ENCODE results near the gene NBPF9.
"Not testable (repeated sequence)": the region's sequence is repeated elsewhere in the genome, so short reads cannot be mapped to it uniquely, and the experiment has no call there.

Gene NBPF9

GRCh38 chr1:149009761-149010160 lies 93.6 kb downstream of the NBPF9 start:
- not testable (repeated sequence) for DNase-seq

DNA sequence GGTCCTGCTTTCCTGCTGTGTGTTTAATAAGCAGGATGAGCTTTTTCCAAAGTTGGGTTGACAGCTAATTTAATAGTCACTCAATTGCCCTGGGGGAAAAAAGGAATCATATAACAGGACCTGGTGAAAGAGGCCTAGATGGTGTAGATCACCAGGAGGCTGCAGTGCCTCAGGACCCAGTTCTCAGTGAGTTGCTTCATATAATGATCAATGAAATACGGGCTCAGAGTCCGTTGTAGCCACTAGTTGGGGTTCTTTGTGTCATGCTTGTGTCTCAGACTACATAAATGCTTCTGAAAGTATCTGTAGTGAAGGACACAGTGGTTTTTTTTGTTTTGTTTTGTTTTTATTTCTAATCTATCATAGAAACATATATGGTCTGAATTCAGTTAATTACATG lies 94.6 kb downstream of the NBPF9 start:
- not testable (repeated sequence) for DNase-seq

GRCh38 chr1:149008326-149008725 lies 95.0 kb downstream of the NBPF9 start:
- DNase-seq, result not testable (repeated sequence)
